ENCODE measurements around the gene ULK4.

DNA sequence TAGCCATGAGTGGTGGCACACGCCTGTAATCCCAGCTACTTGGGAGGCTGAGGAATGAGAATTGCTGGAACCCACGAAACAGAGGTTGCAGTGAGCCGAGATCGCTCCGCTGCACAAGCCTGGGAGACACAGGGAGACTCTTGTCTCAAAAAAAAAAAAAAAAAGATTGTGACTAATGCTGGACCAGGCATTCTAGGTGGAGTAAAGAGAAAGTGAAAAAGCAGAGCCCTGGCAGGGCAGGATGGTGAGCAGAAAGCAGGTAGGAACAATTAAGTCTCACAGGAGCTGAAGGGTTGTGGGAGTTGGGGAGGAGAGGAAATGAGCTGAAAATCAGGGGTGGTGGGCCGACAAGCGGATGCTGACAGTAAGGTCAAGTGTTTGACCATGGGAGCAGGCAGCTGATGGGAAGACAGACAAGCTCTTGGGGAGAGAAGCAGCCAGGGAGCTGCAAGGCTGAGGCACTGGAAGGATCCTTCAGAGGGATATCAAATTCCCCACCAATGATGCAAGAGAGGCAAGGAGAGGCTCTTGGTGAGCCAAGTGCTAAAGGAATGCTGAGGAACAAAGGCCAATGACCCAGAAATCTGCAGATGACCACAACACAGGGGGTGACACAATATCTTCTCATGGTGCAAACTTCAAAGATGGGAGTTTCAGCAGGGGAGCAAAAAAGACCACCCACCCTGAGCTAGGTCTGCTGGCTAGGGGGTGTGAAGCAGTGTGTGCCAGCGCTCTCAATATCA, 251.1 kb downstream of the ULK4 start:
- no peak for TF ChIP-seq EZH2 (IDR thresholded peaks at IDR 0.05; ENCODE audit: low read depth)
- TF ChIP-seq, protein P1, sequence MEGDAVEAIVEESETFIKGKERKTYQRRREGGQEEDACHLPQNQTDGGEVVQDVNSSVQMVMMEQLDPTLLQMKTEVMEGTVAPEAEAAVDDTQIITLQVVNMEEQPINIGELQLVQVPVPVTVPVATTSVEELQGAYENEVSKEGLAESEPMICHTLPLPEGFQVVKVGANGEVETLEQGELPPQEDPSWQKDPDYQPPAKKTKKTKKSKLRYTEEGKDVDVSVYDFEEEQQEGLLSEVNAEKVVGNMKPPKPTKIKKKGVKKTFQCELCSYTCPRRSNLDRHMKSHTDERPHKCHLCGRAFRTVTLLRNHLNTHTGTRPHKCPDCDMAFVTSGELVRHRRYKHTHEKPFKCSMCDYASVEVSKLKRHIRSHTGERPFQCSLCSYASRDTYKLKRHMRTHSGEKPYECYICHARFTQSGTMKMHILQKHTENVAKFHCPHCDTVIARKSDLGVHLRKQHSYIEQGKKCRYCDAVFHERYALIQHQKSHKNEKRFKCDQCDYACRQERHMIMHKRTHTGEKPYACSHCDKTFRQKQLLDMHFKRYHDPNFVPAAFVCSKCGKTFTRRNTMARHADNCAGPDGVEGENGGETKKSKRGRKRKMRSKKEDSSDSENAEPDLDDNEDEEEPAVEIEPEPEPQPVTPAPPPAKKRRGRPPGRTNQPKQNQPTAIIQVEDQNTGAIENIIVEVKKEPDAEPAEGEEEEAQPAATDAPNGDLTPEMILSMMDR (conservative IDR thresholded peaks at IDR 0.05), result no peak
